Osteocyte (in vitro differentiated cells): ENCODE measurements around the gene TIAM2. TPM values are rescaled to one million over a fixed set of nuclear protein-coding genes. Genes with fewer than 3 reads are reported as not detected.

Experiments used
- DNase-seq: peaks from one replicate; pipeline ENCODE4 v3.0.0; 2021; ENCODE audit warnings: mixed read lengths; ENCODE audit not compliant: unreplicated experiment; ENCODE audit errors: extremely low spot score
- H3K27ac Mint-ChIP-seq: one replicate; pipeline ENCODE4 v1.8.0; 2021; ENCODE audit warnings: mild to moderate bottlenecking, mixed read lengths; ENCODE audit not compliant: unreplicated experiment
- H3K27me3 Mint-ChIP-seq: one replicate; pipeline ENCODE4 v1.8.0; 2021; ENCODE audit warnings: mixed read lengths; ENCODE audit not compliant: unreplicated experiment
- H3K36me3 Mint-ChIP-seq: one replicate; pipeline ENCODE4 v1.8.0; 2021; ENCODE audit warnings: mixed read lengths; ENCODE audit not compliant: unreplicated experiment
- H3K4me1 Mint-ChIP-seq: one replicate; pipeline ENCODE4 v1.8.0; 2021; ENCODE audit warnings: mixed read lengths; ENCODE audit not compliant: unreplicated experiment
- H3K4me3 Mint-ChIP-seq: one replicate; pipeline ENCODE4 v1.8.0; 2021; ENCODE audit warnings: mild to moderate bottlenecking, moderate library complexity, mixed read lengths; ENCODE audit not compliant: unreplicated experiment
- H3K9me3 Mint-ChIP-seq: one replicate; pipeline ENCODE4 v1.8.0; 2021; ENCODE audit warnings: mixed read lengths; ENCODE audit not compliant: unreplicated experiment
- total RNA-seq: library from RNA; stranded (reverse); gene quantifications from 2 replicates; pipeline ENCODE4 v1.2.1, GENCODE V29; 2021
- TF ChIP-seq, protein P1 (sequence below): fragments of 200-600 bp; sonication (generic); IDR thresholded peaks from 2 replicates; pipeline ENCODE4 v1.5.0; 2021; ENCODE audit warnings: antibody characterized with exemption, mild to moderate bottlenecking, moderate library complexity

Gene TIAM2
- total RNA-seq, 1 donor from 2014 or later = 11.2 TPM

GRCh38 chr6:155193526-155193925 is 198.4 kb downstream of the TIAM2 start:
- Mint-ChIP-seq H3K27ac (no peak overlapping the region), H3K9me3 (no peaks in the 10 kb centered on the region), H3K4me1 (peaks cover 30% of the 10 kb centered on the region), H3K4me3 (no peak overlapping the region), H3K27me3 (no peaks in the 10 kb centered on the region), H3K36me3 (peaks cover 3% of the 10 kb centered on the region)
- TF ChIP-seq, protein P1, sequence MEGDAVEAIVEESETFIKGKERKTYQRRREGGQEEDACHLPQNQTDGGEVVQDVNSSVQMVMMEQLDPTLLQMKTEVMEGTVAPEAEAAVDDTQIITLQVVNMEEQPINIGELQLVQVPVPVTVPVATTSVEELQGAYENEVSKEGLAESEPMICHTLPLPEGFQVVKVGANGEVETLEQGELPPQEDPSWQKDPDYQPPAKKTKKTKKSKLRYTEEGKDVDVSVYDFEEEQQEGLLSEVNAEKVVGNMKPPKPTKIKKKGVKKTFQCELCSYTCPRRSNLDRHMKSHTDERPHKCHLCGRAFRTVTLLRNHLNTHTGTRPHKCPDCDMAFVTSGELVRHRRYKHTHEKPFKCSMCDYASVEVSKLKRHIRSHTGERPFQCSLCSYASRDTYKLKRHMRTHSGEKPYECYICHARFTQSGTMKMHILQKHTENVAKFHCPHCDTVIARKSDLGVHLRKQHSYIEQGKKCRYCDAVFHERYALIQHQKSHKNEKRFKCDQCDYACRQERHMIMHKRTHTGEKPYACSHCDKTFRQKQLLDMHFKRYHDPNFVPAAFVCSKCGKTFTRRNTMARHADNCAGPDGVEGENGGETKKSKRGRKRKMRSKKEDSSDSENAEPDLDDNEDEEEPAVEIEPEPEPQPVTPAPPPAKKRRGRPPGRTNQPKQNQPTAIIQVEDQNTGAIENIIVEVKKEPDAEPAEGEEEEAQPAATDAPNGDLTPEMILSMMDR = no peak
- no peak for DNase-seq

GRCh38 chr6:155194399-155194798 is 199.3 kb downstream of the TIAM2 start:
- no peak for DNase-seq
- Mint-ChIP-seq H3K36me3 (peaks cover 3% of the 10 kb centered on the region), H3K27me3 (no peaks in the 10 kb centered on the region), H3K4me1 (peaks cover 21% of the 10 kb centered on the region), H3K4me3 (no peak overlapping the region), H3K9me3 (no peaks in the 10 kb centered on the region), H3K27ac (no peak overlapping the region)
- TF ChIP-seq, protein P1 = no peak

GRCh38 chr6:155195903-155196302 is 200.8 kb downstream of the TIAM2 start:
- Mint-ChIP-seq H3K36me3 (peaks cover 3% of the 10 kb centered on the region), H3K27ac (no peak overlapping the region), H3K27me3 (no peaks in the 10 kb centered on the region), H3K4me3 (no peak overlapping the region), H3K4me1 (peaks cover 13% of the 10 kb centered on the region), H3K9me3 (no peaks in the 10 kb centered on the region)
- no peak for DNase-seq
- TF ChIP-seq, protein P1 = no peak

GRCh38 chr6:155196911-155197310 is 201.8 kb downstream of the TIAM2 start:
- Mint-ChIP-seq H3K4me3 (no peak overlapping the region), H3K9me3 (no peaks in the 10 kb centered on the region), H3K36me3 (peaks cover 3% of the 10 kb centered on the region), H3K4me1 (peaks cover 22% of the 10 kb centered on the region), H3K27ac (no peak overlapping the region), H3K27me3 (no peaks in the 10 kb centered on the region)
- TF ChIP-seq, protein P1 = no peak
- DNase-seq = no peak

- Mint-ChIP-seq H3K9me3 (no peaks in the 10 kb centered on the region), H3K27me3 (no peaks in the 10 kb centered on the region), H3K4me1 (peaks cover 24% of the 10 kb centered on the region), H3K27ac (no peak overlapping the region), H3K4me3 (no peak overlapping the region), H3K36me3 (peaks cover 3% of the 10 kb centered on the region)
- DNase-seq = no peak
- TF ChIP-seq, protein P1 = no peak
Measured at GRCh38 chr6:155197932-155198331, 202.8 kb downstream of the TIAM2 start.
